Skeletal muscle satellite cell (primary cell): ENCODE results near the gene RNU6-9.
"Not testable (repeated sequence)": the region's sequence is repeated elsewhere in the genome, so short reads cannot be mapped to it uniquely, and the experiment has no call there.

ENCODE experiments used
- H3K27me3 ChIP-seq: 2 replicates; pipeline ENCODE4 v1.7.0; 2013; ENCODE audit warnings: low read length; ENCODE audit not compliant: control insufficient read depth, insufficient read depth
- H3K36me3 ChIP-seq: 2 replicates; pipeline ENCODE4 v1.7.0; 2013; ENCODE audit warnings: mild to moderate bottlenecking, control low read depth, low read length; ENCODE audit not compliant: insufficient read depth
- H3K4me1 ChIP-seq: 2 replicates; pipeline ENCODE4 v1.7.0; 2013; ENCODE audit warnings: low read length; ENCODE audit not compliant: control insufficient read depth, insufficient read depth
- H3K4me2 ChIP-seq: 2 replicates; pipeline ENCODE4 v1.7.0; 2013; ENCODE audit warnings: mild to moderate bottlenecking, low read length
- H3K4me3 ChIP-seq: 2 replicates; pipeline ENCODE4 v1.7.0; 2013; ENCODE audit warnings: low read length
- H3K9ac ChIP-seq: 2 replicates; pipeline ENCODE4 v1.7.0; 2013; ENCODE audit warnings: mild to moderate bottlenecking, low read depth, low read length, moderate library complexity
- H3K9me3 ChIP-seq: replicated peaks from 2 replicates; pipeline ENCODE4 v1.7.0; 2013; ENCODE audit warnings: mild to moderate bottlenecking, control low read depth, low read length

Gene RNU6-9

GRCh38 chr19:873084-873483 lies 20.2 kb upstream of the RNU6-9 start:
- no peak overlapping the region for H3K4me2 ChIP-seq
- H3K4me1 ChIP-seq, result peaks cover 28% of the 10 kb centered on the region
- H3K36me3 ChIP-seq, result peaks cover 28% of the 10 kb centered on the region
- H3K9me3 ChIP-seq, result no peaks in the 10 kb centered on the region
- no peaks in the 10 kb centered on the region for H3K27me3 ChIP-seq
- no peak overlapping the region for H3K4me3 ChIP-seq
- no peak overlapping the region for H3K9ac ChIP-seq

GRCh38 chr19:873561-874041 lies 19.7 kb upstream of the RNU6-9 start:
- Histone ChIP-seq H3K27me3 (no peaks in the 10 kb centered on the region), H3K9me3 (no peaks in the 10 kb centered on the region), H3K4me1 (peaks cover 26% of the 10 kb centered on the region), H3K36me3 (peaks cover 23% of the 10 kb centered on the region), H3K9ac (no peak overlapping the region), H3K4me3 (no peak overlapping the region), H3K4me2 (no peak overlapping the region)

- Histone ChIP-seq H3K4me3 (no peak overlapping the region), H3K4me2 (no peak overlapping the region), H3K36me3 (peaks cover 17% of the 10 kb centered on the region), H3K9me3 (no peaks in the 10 kb centered on the region), H3K9ac (no peak overlapping the region), H3K27me3 (no peaks in the 10 kb centered on the region), H3K4me1 (peaks cover 12% of the 10 kb centered on the region)
These were observed 17.9 kb upstream of the RNU6-9 start for GRCh38 chr19:875265-875879.

- H3K4me3 ChIP-seq, result no peak overlapping the region
- H3K9me3 ChIP-seq, result no peaks in the 10 kb centered on the region
- H3K4me1 ChIP-seq, result peaks cover 12% of the 10 kb centered on the region
- no peak overlapping the region for H3K4me2 ChIP-seq
- peaks cover 12% of the 10 kb centered on the region for H3K36me3 ChIP-seq
- H3K27me3 ChIP-seq, result no peaks in the 10 kb centered on the region
- H3K9ac ChIP-seq, result no peak overlapping the region
These were observed 17.2 kb upstream of the RNU6-9 start for GRCh38 chr19:876089-876488.

- H3K9ac ChIP-seq, result no peak overlapping the region
- no peaks in the 10 kb centered on the region for H3K9me3 ChIP-seq
- H3K27me3 ChIP-seq, result no peaks in the 10 kb centered on the region
- H3K4me2 ChIP-seq, result no peak overlapping the region
- no peak overlapping the region for H3K4me3 ChIP-seq
- peaks cover 6% of the 10 kb centered on the region for H3K4me1 ChIP-seq
- H3K36me3 ChIP-seq, result peaks cover 17% of the 10 kb centered on the region
These were observed 16.4 kb upstream of the RNU6-9 start for GRCh38 chr19:876780-877314.

- H3K4me3 ChIP-seq, H3K9ac ChIP-seq, H3K9me3 ChIP-seq, H3K4me1 ChIP-seq, H3K27me3 ChIP-seq, H3K4me2 ChIP-seq: not testable (repeated sequence)
- peaks cover 29% of the 10 kb centered on the region for H3K36me3 ChIP-seq
These were observed 15.2 kb upstream of the RNU6-9 start for GRCh38 chr19:877992-878660.

GRCh38 chr19:878751-879561 lies 14.3 kb upstream of the RNU6-9 start:
- H3K36me3 ChIP-seq, result peaks cover 29% of the 10 kb centered on the region
- not testable (repeated sequence) for H3K4me1 ChIP-seq, H3K4me2 ChIP-seq, H3K27me3 ChIP-seq, H3K4me3 ChIP-seq, H3K9ac ChIP-seq, H3K9me3 ChIP-seq

- Histone ChIP-seq H3K4me3 (no peak overlapping the region), H3K4me1 (no peaks in the 10 kb centered on the region), H3K9me3 (no peaks in the 10 kb centered on the region), H3K4me2 (no peak overlapping the region), H3K9ac (no peak overlapping the region), H3K27me3 (no peaks in the 10 kb centered on the region), H3K36me3 (peaks cover 29% of the 10 kb centered on the region)
These were observed 13.4 kb upstream of the RNU6-9 start for GRCh38 chr19:879711-880438.

- Histone ChIP-seq H3K36me3 (peaks cover 34% of the 10 kb centered on the region), H3K27me3 (no peaks in the 10 kb centered on the region), H3K9ac (no peak overlapping the region), H3K4me1 (no peaks in the 10 kb centered on the region), H3K4me3 (no peak overlapping the region), H3K4me2 (no peak overlapping the region), H3K9me3 (no peaks in the 10 kb centered on the region)
These were observed 11.8 kb upstream of the RNU6-9 start for GRCh38 chr19:881385-882071.

- H3K9ac ChIP-seq, result no peak overlapping the region
- H3K9me3 ChIP-seq, result no peaks in the 10 kb centered on the region
- no peak overlapping the region for H3K4me2 ChIP-seq
- no peaks in the 10 kb centered on the region for H3K27me3 ChIP-seq
- peaks cover 39% of the 10 kb centered on the region for H3K36me3 ChIP-seq
- no peaks in the 10 kb centered on the region for H3K4me1 ChIP-seq
- H3K4me3 ChIP-seq, result no peak overlapping the region
These were observed 10.3 kb upstream of the RNU6-9 start for GRCh38 chr19:882871-883497.
